NCI-H2227 (cell line): Measurements from ENCODE around the gene CSNK1G1.
"Not testable (repeated sequence)": the region's sequence is repeated elsewhere in the genome, so short reads cannot be mapped to it uniquely, and the experiment has no call there.

Source experiments
- DNase-seq: peaks from one replicate; lab custom pipeline; 2025; ENCODE audit not compliant: unreplicated experiment; lab: John Stamatoyannopoulos, UW

The CSNK1G1 gene

DNA sequence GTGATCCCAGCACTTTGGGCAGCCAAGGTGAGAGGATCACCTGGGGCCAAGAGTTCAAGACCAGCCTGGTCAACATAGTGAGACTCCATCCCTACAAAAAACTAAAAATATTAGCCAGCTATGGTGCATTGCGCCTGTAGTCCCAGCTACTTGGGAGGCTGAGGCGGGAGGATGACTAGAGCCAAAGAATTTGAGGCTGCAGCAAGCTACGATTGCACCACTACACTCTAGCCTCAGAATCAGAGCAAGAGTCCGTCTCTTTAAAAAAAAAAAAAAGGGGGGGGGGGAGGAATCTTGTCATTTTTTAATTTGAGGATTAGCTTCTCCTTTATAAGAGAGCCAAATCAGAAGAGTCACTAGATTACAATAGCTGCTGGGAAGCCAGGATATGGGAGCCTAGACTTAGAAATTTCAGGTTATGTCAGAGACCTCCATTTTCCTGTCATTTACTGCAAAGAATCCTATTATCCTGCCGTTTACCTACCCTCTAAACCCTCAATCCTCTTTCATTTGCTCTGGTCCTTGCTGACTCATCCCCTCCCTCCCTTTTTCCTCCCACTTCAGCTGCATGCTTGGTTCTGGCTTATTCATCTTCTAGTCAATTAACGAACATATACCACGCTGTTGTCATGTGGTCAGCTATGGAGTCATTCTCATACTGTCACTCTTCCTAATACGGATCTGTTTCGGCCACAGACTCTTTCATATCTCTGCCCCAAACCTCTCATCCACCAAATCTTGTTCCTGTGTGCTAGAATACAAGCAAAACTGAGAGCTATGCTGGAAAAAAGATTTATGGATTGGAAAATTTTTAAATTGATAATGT is 109.4 kb downstream of the CSNK1G1 start:
- peak; percentile 56 for DNase-seq

DNA sequence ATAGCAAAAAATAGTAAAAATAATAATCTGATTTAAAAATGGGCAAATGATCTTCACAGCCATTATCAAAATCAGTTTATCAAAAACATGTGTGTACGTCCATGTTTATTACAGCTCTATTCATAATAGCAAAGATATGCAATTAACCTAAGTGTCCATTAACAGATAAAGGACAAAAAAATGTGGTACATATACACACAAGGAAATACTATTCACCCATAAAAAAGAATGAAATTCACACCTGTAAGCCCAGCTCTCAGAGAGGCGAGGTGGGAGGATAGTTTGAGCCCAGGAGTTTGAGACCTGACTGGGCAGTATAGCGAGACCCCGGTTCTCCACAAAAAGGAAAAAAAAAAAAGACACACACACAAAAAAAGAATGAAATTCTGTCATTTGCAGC is 110.6 kb downstream of the CSNK1G1 start:
- no peak for DNase-seq

DNA sequence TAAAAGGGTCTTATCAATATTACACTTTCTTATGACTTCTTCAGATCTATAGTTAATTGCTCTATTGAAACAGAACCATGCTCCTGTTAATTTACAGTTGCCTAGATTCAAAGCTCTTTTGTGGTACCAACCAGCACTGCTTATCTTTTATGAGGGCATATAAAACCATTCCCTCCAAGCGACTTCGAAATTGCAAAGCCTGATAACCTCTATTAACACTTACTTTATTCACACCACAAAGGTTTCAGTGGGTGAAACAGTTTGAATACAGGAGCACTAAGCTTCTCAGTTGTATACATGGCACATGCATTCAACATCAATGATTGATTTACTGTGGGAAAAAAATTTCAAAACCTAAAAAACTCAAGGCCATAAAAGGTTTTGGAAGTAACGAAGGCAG is 118.3 kb downstream of the CSNK1G1 start:
- no peak for DNase-seq

DNA sequence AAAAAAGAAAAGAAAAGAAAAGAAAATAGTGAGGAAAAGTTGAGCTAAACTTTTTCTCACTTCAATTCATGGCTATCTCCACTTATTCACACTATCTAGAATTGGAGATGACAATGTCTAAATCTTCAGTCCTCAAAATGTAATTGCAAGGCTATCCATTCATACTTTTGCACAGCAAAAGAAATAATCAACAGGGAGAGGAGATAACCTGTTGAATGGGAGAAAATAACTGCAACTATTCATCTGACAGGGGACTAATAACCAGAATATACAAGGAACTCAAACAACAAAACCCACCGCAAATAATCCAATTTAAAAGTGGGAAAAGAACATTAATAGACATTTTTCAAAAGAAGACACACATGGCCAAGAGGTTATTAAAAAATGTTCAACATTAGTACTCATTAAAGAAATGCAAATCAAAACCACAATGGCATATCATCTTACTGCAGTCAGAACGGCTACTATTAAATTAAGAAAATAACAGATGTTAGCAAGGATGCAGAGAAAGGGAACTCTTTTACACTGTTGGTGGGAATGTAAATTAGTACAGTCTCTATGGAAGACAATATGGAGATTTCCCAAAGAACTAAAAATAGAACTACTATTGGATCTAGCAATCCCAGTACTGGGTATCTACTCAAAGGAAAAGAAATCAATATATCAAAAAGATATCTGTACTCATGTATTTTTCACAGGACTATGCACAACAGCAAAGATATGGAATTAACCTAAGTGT is 119.6 kb downstream of the CSNK1G1 start:
- no peak for DNase-seq

DNA sequence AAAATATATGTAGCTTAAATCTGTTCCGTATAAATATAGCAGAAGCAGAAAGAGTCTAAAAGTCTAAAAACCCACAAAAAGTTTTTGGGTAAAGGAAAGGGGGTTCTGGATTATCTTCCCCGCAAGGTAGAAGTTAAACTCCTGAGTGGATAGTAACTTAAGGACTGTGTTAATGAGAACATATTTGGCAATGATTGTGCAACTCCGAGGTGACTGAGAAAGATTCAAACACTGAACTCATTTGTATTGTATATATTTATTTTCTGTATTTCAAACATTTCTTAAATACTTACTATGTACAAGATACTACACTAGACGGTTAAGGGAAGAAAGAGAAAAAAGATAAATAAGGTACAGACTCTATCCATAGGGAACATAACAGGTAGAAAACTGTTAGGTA is 120.4 kb downstream of the CSNK1G1 start:
- no peak for DNase-seq

DNA sequence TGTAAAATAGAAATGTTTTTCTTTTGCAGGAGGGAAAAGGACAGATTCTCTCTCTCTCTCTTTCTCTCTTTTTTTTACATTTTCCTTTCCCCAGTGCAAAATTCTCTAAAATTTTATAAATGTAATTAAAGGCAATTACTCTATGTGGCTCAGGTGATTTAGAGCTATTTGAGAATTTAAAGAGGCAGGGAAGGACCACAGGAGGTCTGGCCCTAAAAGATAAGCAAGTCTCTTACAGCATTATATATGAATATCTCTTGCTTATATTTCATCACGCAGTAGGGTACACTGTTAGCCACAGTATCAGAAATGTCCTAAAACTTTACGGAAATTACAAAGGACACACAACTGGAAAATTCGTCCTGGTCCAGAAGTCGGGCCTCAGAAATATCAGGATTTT is 122.7 kb downstream of the CSNK1G1 start:
- no peak for DNase-seq

DNA sequence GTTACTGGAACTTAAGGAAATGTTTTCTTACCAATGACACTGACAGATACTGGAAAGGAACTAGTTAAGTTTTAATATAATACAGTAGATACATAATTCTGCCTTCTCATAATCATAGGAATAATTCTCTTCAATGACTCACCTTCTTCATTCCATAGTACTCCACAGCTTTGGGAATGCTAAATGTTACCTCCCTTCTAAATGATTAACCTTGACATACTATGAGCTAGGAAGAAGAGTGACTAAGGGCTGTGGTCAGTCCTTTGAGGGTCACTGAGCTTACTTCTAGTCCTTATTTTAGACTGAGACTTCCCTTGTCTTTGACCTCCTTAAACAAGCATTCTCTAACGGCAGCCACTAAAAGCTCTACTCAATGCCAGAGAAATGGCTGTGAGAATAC is 123.6 kb downstream of the CSNK1G1 start:
- no peak for DNase-seq

DNA sequence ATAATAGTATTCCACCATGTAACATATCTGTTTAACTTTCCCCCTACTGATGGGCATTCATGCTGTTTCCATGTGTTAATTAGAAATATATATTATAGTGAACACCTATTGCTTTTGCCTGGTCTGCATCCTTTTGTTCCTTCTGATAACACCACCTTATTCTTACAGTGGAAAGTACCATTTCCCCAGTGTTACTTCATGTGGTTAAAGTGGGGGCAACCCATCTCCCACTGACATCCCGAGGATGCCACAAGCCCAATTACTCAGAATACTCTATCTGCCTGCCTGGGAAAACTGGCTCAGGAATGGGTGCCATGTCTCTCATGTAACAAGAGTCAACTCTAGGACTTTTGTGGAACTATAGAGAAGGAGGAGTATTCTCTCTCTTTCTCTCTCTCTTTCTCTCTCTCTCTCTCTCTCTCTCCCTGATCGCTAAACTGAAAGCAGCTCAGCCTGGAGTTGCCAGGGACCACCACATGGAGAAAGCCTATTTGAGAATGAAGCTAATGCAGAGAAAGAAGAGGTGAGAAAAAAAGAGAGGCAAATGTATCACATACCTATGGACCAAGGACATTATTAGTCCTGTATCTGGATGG is 126.7 kb downstream of the CSNK1G1 start:
- DNase-seq, result no peak

DNA sequence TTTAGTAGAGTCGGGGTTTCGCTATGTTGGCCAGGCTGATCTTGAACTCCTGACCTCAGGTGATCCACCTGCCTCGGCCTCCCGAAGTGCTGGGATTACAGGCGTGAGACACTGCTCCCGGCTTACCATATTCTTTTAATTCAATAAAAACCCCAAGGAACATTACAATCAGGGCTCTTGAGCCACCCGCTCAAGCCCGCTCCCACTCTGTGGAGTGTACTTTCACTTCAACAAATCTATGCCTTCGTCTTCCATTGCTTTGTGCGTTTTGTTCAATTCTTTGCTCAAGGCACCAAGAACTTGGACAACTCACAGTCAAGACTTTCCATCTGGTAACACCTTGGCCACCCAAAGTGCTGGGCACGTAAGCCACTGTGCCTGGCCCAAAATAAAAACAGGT is 130.2 kb downstream of the CSNK1G1 start:
- no peak for DNase-seq

DNA sequence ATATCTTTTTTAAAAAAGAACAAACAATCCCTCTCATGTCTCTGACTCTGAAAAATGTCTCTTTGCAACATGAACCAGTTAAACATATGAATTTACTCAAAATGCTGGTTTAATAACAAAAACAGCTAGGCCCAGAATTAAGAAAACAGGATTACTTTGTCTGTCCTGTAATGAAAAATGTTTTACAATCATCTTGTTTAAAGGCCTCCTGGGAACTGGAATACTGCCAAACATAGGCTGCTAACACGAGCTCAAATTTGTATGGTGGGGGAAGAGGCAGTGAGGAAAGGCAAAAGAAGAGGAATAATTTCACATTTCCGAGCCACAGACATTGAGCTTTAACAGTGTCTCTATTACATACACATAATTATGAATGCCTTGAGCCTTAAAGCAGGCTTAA is 131.5 kb downstream of the CSNK1G1 start:
- DNase-seq, result peak; percentile 28

DNA sequence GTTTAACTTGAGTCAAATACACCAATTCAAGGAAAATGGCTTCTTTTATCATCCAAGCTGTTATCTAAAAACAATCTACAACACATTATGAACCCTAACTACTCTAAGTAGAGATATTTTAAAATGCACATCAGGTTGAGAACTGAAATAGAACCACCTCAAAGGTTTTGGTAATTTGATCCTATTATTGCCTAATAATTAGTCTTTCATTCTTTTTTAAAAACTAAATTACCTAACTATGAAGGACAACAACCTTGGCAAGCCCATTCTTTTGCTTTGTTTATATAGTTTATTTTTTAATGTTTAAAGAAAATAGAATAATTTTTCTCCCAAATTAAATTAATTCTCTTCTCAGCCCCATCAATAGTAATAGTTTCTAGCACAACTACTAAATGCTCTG is 132.1 kb downstream of the CSNK1G1 start:
- DNase-seq, result no peak

DNA sequence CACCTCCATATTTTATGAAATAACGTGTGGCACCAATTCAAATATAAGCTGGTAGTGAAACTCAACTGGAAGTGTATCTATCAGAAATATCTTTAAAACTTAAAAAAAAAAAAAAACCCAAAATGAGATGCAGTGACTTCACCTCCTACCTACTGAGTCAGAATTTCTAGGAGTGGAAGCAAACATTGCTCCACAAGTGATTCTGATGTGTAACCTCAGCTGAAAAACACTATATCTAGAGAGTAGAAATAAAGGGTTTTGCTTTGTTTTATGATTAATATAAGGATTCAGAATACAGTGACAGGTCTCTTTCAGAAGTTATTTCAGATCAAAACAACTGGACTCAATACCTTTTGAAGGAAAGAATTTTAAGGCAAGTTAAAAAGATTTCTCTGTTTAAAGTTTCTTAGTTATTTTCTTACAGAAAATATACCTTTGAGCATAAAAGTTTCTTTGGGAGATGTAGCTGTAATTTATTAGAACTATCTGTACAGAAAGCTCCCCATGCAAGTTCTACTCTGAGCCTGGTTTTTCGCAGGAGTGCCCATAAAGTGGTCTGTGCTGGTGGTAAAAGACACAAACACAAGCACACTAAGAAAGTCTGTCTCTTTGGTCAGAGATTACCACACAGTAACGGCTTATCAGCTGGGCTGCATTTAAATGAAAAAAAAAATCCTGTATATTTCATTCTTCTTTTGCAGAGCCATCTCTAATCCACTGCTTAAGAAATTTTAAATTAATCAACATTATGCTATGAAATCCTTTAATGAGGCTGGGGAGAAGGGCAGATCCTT is 133.2 kb downstream of the CSNK1G1 start:
- DNase-seq, result no peak

DNA sequence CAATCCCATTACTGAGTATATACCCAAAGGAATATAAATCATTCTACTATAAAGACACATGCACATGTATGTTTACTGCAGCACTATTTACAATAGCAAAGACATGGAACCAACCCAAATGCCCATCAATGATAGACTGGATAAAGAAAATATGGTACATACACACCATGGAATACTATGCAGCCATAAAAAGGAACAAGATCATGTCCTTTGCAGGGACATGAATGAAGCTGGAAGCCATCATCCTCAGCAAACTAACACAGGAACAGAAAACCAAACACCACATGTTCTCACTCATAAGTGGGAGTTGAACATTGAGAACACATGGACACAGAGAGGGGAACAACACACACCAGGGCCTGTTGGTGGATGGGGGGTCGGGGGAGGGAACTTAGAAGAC is 134.1 kb downstream of the CSNK1G1 start:
- DNase-seq, result not testable (repeated sequence)

DNA sequence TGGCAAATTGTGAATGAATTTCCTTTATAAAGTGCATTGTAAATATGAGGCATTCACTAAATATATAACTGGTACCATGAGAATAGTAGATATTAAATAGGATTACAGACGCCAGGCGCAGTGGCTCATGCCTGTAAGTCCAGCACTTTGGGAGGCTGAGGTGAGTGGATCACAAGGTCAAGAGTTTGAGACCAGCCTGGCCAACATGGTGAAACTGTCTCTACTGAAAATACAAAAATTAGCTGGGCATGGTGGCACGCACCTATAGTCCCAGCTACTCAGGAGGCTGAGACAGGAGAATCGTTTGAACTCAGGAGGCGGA is 138.6 kb downstream of the CSNK1G1 start:
- DNase-seq, result not testable (repeated sequence)

DNA sequence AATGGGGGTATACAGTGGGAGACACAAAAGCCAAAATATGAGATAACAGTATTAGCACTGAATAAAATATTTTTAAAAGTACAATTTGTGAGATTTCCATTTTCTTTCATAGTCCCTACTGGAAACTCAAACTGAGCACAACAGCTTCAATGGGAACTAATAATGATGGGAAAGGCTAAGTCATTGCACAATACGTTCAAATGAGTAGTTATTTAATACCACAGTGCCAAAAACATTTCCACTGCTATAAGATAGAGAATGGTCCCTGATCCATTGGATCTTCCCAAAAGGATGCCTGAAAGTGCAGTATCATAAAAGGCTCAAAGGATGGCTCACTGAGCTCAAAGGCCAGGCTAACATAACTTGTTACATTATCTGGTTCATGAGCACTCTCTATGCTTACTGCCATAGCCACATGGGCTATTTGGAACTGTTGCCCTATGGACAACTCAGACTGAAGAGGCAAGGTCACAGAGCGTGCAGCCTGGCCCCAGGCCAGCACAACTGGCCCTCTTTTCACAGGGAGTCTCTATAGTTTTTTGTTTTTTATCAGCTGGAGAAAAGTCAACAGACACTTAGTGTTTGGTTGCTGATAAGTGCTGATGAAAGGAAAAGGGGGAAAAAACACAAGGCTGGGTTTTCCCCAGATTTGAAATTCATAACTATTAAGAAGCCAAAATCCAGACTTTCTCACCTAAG is 139.1 kb downstream of the CSNK1G1 start:
- no peak for DNase-seq

DNA sequence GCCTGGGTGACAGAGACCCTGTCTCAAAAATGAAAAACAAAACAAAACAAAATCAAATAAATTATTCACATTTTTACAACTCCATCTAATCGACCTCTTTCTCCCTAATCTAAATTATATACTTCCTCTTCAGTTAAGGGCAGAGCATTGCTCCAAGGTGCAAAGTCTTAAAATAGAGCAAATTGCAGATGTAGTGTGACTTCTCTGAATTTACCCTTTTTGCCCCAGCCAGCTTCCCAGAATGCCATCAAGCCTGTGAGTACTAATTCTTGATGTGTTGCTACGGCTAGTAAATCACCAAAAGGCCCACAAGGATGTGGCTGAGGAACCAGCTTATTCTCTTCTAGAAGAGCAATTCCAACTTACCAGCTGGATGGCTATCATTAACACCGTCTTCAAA is 139.8 kb downstream of the CSNK1G1 start:
- no peak for DNase-seq

DNA sequence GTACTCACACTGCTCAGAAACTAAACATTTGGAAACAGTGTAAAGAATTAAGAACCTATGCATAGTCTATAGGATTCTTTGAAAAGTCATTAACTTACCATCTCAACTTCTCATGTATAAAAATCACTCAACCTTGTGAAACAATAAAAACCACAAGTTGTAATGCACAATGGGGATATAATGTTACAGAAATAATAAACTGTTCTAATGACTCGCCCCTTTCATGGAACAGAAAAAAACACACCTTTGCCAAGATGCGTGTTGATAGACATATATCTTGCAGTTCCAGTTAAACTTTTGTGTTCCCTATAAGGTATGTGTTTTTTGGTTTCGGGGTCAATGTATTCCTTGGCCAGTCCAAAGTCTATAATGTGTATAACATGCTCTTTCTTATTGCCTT is 142.3 kb downstream of the CSNK1G1 start:
- no peak for DNase-seq

DNA sequence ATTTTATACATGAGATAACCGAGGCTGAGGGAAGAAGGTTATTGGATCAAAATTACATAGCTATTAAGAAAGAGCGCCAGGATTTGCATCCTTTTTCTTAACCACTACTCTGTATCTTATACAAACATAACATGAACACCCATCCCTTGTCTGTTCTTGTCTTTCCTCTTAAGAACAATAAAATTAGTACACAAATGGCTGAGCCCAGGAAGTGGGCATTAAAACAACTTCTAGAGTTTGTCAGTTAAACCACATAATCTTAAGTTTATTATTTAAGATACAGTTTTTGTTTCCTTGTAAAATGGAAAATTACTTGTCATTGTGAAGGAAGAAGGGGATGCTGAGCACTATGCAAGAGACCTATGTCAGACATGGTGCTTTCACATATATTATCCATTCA is 144.3 kb downstream of the CSNK1G1 start:
- DNase-seq, result no peak

DNA sequence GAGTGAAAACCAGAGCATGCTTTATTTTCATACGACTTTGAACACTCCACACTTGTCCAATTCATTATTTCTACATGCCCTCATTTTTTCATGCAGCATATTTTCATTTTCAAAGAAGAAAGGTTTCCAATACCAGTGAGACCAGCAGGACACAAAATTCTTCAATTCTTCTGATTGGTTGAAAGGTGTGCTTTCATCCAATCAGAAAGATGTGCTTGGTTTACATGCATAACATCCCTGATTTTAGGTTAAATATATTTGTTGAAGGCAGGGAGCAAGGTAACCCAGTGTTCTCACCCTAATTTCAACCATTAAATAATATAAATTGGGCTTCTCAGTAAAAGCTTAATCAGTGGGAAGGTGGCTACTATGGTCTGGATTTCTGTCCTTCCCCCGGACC is 145.6 kb downstream of the CSNK1G1 start:
- no peak for DNase-seq

DNA sequence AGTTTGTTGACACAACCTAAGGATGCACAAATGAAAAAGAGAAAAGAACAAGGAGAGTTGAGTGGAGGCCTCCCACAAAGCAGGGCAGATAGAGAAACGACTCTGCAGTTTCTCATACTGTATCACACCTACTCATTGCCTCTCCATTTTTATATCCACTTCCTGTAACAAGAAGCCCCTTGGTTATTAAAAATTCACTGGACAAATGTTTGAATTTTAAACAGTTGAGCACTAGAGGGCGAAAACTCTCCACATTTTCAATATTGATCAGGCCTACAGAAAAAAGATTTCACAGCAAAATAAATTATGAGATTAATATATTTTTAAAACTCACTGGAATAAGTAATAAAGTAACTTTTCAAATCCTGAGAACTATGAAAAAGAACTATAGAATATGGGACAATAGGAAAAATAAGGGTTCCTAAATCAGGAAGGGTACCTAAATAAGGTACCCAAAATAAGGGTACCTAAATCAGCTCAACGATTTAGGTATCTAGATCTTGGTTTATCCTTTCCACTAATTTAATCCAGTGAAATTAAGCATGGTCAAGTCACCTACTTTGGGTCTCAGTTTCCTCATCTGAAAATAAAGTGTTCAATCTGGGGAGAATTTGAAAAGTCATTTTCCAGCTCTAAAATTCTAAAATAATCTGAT is 146.2 kb downstream of the CSNK1G1 start:
- peak; percentile 14 for DNase-seq
